ENCODE data around the gene OPN5. TPM values are rescaled to one million over a fixed set of nuclear protein-coding genes. Genes with fewer than 3 reads are reported as not detected.

OPN5 gene
- total RNA-seq, 1 donor from 2014 or later = not detected

- DNase-seq (no peak), ATAC-seq (ENCODE audit: low read depth) (no peak)
- TF ChIP-seq, protein P1, sequence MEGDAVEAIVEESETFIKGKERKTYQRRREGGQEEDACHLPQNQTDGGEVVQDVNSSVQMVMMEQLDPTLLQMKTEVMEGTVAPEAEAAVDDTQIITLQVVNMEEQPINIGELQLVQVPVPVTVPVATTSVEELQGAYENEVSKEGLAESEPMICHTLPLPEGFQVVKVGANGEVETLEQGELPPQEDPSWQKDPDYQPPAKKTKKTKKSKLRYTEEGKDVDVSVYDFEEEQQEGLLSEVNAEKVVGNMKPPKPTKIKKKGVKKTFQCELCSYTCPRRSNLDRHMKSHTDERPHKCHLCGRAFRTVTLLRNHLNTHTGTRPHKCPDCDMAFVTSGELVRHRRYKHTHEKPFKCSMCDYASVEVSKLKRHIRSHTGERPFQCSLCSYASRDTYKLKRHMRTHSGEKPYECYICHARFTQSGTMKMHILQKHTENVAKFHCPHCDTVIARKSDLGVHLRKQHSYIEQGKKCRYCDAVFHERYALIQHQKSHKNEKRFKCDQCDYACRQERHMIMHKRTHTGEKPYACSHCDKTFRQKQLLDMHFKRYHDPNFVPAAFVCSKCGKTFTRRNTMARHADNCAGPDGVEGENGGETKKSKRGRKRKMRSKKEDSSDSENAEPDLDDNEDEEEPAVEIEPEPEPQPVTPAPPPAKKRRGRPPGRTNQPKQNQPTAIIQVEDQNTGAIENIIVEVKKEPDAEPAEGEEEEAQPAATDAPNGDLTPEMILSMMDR (IDR thresholded peaks at IDR 0.05) = no peak
- peaks cover 5% of the 10 kb centered on the region for H3K27me3 Mint-ChIP-seq
- CTCF ChIA-PET = no interaction called here
- POLR2A ChIA-PET = no interaction called here
- no peak overlapping the region for H3K4me3 Mint-ChIP-seq
- no peak overlapping the region for H3K27ac Mint-ChIP-seq
- H3K9me3 Mint-ChIP-seq = no peaks in the 10 kb centered on the region
- intact Hi-C loops (cut with micrococcal nuclease) = no loop called here
- H3K4me1 Mint-ChIP-seq = no peaks in the 10 kb centered on the region
- H3K36me3 Mint-ChIP-seq (ENCODE audit: low read depth) = no peaks in the 10 kb centered on the region
Measured at GRCh38 chr6:47759364-47759763, 22.5 kb upstream of the OPN5 start.

DNA sequence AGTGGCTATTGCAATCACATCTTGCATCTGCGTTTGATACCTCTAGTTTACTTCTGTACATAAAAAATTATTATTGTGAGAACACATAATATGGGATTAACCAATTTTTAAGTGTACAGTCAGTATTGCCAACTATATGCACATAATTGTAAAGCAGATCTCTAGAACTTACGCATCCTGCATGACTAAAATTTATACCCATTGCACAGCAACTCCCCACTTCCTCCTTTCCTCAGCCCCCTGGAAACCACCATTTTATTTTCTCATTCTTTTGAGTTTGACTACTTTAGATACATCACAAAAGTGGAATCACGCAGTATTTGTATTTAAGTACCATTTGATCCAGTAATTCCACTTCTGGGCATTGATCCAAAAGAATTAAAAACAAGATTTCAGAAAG lies 19.3 kb upstream of the OPN5 start:
- Mint-ChIP-seq H3K36me3 (ENCODE audit: low read depth) (no peaks in the 10 kb centered on the region), H3K9me3 (peaks cover 3% of the 10 kb centered on the region), H3K4me1 (no peaks in the 10 kb centered on the region), H3K4me3 (no peak overlapping the region), H3K27me3 (peaks cover 7% of the 10 kb centered on the region), H3K27ac (no peak overlapping the region)
- TF ChIP-seq, protein P1 (IDR thresholded peaks at IDR 0.05) = no peak
- ChIA-PET CTCF (no interaction called here), POLR2A (no interaction called here)
- DNase-seq (no peak), ATAC-seq (ENCODE audit: low read depth) (no peak)
- intact Hi-C loops (cut with micrococcal nuclease) = no loop called here

GRCh38 chr6:47766445-47766844 lies 15.4 kb upstream of the OPN5 start:
- TF ChIP-seq, protein P1 (IDR thresholded peaks at IDR 0.05) = no peak
- Mint-ChIP-seq H3K36me3 (ENCODE audit: low read depth) (no peaks in the 10 kb centered on the region), H3K27ac (no peak overlapping the region), H3K9me3 (peaks cover 3% of the 10 kb centered on the region), H3K4me3 (no peak overlapping the region), H3K4me1 (no peaks in the 10 kb centered on the region), H3K27me3 (peaks cover 10% of the 10 kb centered on the region)
- ChIA-PET POLR2A (no interaction called here), CTCF (no interaction called here)
- ATAC-seq (ENCODE audit: low read depth) (no peak), DNase-seq (no peak)
- intact Hi-C loops (cut with micrococcal nuclease) = no loop called here

GRCh38 chr6:47767102-47767501 lies 14.7 kb upstream of the OPN5 start:
- CTCF ChIA-PET = no interaction called here
- POLR2A ChIA-PET = no interaction called here

GRCh38 chr6:47769982-47770381 lies 11.8 kb upstream of the OPN5 start:
- POLR2A ChIA-PET = no interaction called here
- ATAC-seq (ENCODE audit: low read depth) (no peak), DNase-seq (no peak)
- no peak overlapping the region for H3K27ac Mint-ChIP-seq
- peaks cover 3% of the 10 kb centered on the region for H3K9me3 Mint-ChIP-seq
- no peak overlapping the region for H3K4me3 Mint-ChIP-seq
- CTCF ChIA-PET = no interaction called here
- no peaks in the 10 kb centered on the region for H3K4me1 Mint-ChIP-seq
- intact Hi-C loops (cut with micrococcal nuclease) = no loop called here
- TF ChIP-seq, protein P1 (IDR thresholded peaks at IDR 0.05) = no peak
- no peaks in the 10 kb centered on the region for H3K36me3 Mint-ChIP-seq (ENCODE audit: low read depth)
- H3K27me3 Mint-ChIP-seq = peaks cover 2% of the 10 kb centered on the region

More at GRCh38 chr6:47767102-47767501, 14.7 kb upstream of the OPN5 start:
- no peak for DNase-seq
- no peak overlapping the region for H3K27ac Mint-ChIP-seq
- TF ChIP-seq, protein P1 (IDR thresholded peaks at IDR 0.05) = no peak
- intact Hi-C loops (cut with micrococcal nuclease) = no loop called here
- H3K27me3 Mint-ChIP-seq = peaks cover 10% of the 10 kb centered on the region
- no peaks in the 10 kb centered on the region for H3K36me3 Mint-ChIP-seq (ENCODE audit: low read depth)
- peaks cover 3% of the 10 kb centered on the region for H3K9me3 Mint-ChIP-seq
- H3K4me1 Mint-ChIP-seq = no peaks in the 10 kb centered on the region
- H3K4me3 Mint-ChIP-seq = no peak overlapping the region
- ATAC-seq (ENCODE audit: low read depth) = no peak

Data from activated B cell treated with CpG ODN at 0.5 μM for 24 hours (primary cell).